SK-N-SH (cell line): ENCODE results near the gene TCIRG1.
"Not testable (repeated sequence)": the region's sequence is repeated elsewhere in the genome, so short reads cannot be mapped to it uniquely, and the experiment has no call there.

Source experiments
- EZH2phosphoT487 ChIP-seq: fragments of 200-600 bp; sonication (generic); IDR thresholded peaks from 2 replicates; pipeline ENCODE4 v1.6.1; 2017; ENCODE audit warnings: low read depth, mixed run types, mild to moderate bottlenecking, antibody characterized with exemption, moderate library complexity, borderline replicate concordance
- POLR2AphosphoS5 ChIP-seq: IDR thresholded peaks from 2 replicates; pipeline ENCODE4 v1.6.1; 2012; ENCODE audit warnings: low read depth, low read length
- TF ChIP-seq, protein P1 (sequence below): fragments of 150-350 bp; IDR thresholded peaks from 2 replicates; pipeline ENCODE4 v1.6.1; 2017; ENCODE audit warnings: antibody characterized with exemption, low read length, low read depth, borderline replicate concordance
- TF ChIP-seq, protein P2 (sequence below): IDR thresholded peaks from 2 replicates; pipeline ENCODE4 v1.4.0; 2012; ENCODE audit warnings: low read depth, borderline replicate concordance
- TF ChIP-seq, protein P3 (sequence below): fragments of 200-600 bp; sonication (generic); IDR thresholded peaks from 2 replicates; pipeline ENCODE4 v1.6.1; 2017; ENCODE audit warnings: antibody characterized with exemption, mild to moderate bottlenecking, moderate library complexity

DNA sequence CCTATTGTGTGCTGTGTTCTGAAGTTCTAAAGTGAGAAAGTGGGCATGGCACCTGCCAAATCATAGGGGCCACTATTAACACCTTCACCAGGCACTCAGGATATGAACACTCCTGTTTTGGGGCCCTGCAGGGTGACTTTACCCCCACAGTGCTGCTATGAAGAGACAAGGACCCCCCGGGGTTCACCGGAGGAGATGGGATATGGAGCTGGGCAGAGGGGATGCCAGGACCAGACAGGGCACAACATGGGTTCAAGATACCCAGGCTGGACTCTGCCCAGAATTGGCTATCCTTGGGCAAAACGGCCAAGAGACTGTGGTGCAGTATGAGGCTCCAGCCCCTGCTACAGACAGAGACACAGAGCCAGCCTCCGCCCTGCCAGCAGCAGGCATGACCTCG lies 44.4 kb upstream of the TCIRG1 start:
- TF ChIP-seq POLR2AphosphoS5, EZH2phosphoT487: not testable (repeated sequence)
- TF ChIP-seq, protein P1, sequence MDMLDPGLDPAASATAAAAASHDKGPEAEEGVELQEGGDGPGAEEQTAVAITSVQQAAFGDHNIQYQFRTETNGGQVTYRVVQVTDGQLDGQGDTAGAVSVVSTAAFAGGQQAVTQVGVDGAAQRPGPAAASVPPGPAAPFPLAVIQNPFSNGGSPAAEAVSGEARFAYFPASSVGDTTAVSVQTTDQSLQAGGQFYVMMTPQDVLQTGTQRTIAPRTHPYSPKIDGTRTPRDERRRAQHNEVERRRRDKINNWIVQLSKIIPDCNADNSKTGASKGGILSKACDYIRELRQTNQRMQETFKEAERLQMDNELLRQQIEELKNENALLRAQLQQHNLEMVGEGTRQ, result not testable (repeated sequence)
- TF ChIP-seq, protein P2, sequence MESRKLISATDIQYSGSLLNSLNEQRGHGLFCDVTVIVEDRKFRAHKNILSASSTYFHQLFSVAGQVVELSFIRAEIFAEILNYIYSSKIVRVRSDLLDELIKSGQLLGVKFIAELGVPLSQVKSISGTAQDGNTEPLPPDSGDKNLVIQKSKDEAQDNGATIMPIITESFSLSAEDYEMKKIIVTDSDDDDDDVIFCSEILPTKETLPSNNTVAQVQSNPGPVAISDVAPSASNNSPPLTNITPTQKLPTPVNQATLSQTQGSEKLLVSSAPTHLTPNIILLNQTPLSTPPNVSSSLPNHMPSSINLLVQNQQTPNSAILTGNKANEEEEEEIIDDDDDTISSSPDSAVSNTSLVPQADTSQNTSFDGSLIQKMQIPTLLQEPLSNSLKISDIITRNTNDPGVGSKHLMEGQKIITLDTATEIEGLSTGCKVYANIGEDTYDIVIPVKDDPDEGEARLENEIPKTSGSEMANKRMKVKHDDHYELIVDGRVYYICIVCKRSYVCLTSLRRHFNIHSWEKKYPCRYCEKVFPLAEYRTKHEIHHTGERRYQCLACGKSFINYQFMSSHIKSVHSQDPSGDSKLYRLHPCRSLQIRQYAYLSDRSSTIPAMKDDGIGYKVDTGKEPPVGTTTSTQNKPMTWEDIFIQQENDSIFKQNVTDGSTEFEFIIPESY, result not testable (repeated sequence)
- TF ChIP-seq, protein P3, sequence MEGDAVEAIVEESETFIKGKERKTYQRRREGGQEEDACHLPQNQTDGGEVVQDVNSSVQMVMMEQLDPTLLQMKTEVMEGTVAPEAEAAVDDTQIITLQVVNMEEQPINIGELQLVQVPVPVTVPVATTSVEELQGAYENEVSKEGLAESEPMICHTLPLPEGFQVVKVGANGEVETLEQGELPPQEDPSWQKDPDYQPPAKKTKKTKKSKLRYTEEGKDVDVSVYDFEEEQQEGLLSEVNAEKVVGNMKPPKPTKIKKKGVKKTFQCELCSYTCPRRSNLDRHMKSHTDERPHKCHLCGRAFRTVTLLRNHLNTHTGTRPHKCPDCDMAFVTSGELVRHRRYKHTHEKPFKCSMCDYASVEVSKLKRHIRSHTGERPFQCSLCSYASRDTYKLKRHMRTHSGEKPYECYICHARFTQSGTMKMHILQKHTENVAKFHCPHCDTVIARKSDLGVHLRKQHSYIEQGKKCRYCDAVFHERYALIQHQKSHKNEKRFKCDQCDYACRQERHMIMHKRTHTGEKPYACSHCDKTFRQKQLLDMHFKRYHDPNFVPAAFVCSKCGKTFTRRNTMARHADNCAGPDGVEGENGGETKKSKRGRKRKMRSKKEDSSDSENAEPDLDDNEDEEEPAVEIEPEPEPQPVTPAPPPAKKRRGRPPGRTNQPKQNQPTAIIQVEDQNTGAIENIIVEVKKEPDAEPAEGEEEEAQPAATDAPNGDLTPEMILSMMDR, result not testable (repeated sequence)
